K562 (cell line): ENCODE data around the gene SLC25A18. TPM values are rescaled to one million over a fixed set of nuclear protein-coding genes. Genes with fewer than 3 reads are reported as not detected.
A peak's percentile ranks its signal among the peaks of the same experiment; 100 is the strongest.

ENCODE experiments used
- AFF1 ChIP-seq, 2 experiments: fragments of 450-650 bp; IDR thresholded peaks; 2 replicates each; pipeline ENCODE4 v1.6.1; 2018; ENCODE audit warnings: mild to moderate bottlenecking in 2 of 2, low read depth in 1 of 2; ENCODE audit not compliant: partially characterized antibody in 2 of 2
- BRF2 ChIP-seq: IDR thresholded peaks from 3 replicates; pipeline ENCODE4 v1.6.1; 2011; ENCODE audit warnings: borderline replicate concordance, mild to moderate bottlenecking; ENCODE audit not compliant: insufficient read length, insufficient read depth
- COPS2 ChIP-seq: fragments of 450-650 bp; conservative IDR thresholded peaks from 2 replicates; pipeline ENCODE4 v1.6.1; 2016; ENCODE audit warnings: mild to moderate bottlenecking, moderate library complexity
- DPF2 ChIP-seq: fragments of 450-650 bp; IDR thresholded peaks from 2 replicates; pipeline ENCODE4 v1.6.1; 2016
- JUN ChIP-seq, 2 experiments: sonication (generic) in 1 of 2; formaldehyde crosslinking in 1 of 2; IDR thresholded peaks; 2 replicates each; pipeline versions ENCODE4 v1.6.1 to v1.8.0; 2012 to 2022; ENCODE audit warnings: borderline replicate concordance in 2 of 2, mild to moderate bottlenecking in 2 of 2, improper control_type of control experiment in 1 of 2, low read depth in 1 of 2, low read length in 1 of 2, missing genetic modification reagents in 1 of 2
- KAT7 ChIP-seq: sonication (generic); formaldehyde crosslinking; IDR thresholded peaks from 2 replicates; pipeline ENCODE4 v1.8.0; 2022; ENCODE audit warnings: missing genetic modification reagents, mild to moderate bottlenecking, borderline replicate concordance
- KLF10 ChIP-seq: fragments of 250-450 bp; sonication (Bioruptor Pico); IDR thresholded peaks from 2 replicates; pipeline ENCODE4 v1.6.1; 2021; ENCODE audit warnings: matching md5 sums
- RBBP5 ChIP-seq: fragments of 200-600 bp; sonication (generic); IDR thresholded peaks from 2 replicates; pipeline ENCODE4 v1.6.1; 2012; ENCODE audit warnings: borderline replicate concordance, mild to moderate bottlenecking, low read length, control low read depth, inconsistent platforms; ENCODE audit not compliant: insufficient read depth, poor library complexity, severe bottlenecking
- TCF7 ChIP-seq: sonication (generic); IDR thresholded peaks from 2 replicates; pipeline ENCODE4 v1.6.1; 2016; ENCODE audit warnings: antibody characterized with exemption, borderline replicate concordance
- U2AF1 ChIP-seq: fragments of 200-400 bp; formaldehyde crosslinking; optimal IDR thresholded peaks from 2 replicates; pipeline ENCODE3; 2017; ENCODE audit warnings: mild to moderate bottlenecking, low read depth, low read length, moderate library complexity
- ZFPM2 ChIP-seq: fragments of 250-450 bp; sonication (Bioruptor Pico); IDR thresholded peaks from 2 replicates; pipeline ENCODE4 v1.5.1; 2022; ENCODE audit warnings: mild to moderate bottlenecking
- ZFX ChIP-seq: sonication (generic); formaldehyde crosslinking; IDR thresholded peaks from 2 replicates; pipeline ENCODE4 v1.8.0; 2022; ENCODE audit warnings: mild to moderate bottlenecking, missing genetic modification reagents, moderate library complexity
- ZNF778 ChIP-seq: fragments of 450-650 bp; formaldehyde crosslinking; IDR thresholded peaks from 2 replicates; pipeline ENCODE4 v1.4.0; 2020; ENCODE audit warnings: mild to moderate bottlenecking, moderate library complexity
- polyA plus RNA-seq, 8 experiments: library from polyadenylated mRNA; depleted of rRNA in 4 of 8; stranded (reverse) in 5 of 8; unstranded in 3 of 8; fragments of >200 nt; fragmentation: Nextera tagmentation in 2 of 8; fragmentation: Illumina TruSeq in 1 of 8; extraction: Ambion mirVana in 2 of 8; extraction: Trizol in 1 of 8; gene quantifications; 2 replicates each; pipeline versions ENCODE4 v1.2.1 to v1.2.3, GENCODE V29; 2011 to 2014; ENCODE audit warnings: inconsistent platforms in 1 of 8, missing spikeins in 1 of 8
- total RNA-seq, 7 experiments: library from RNA; depleted of rRNA in 6 of 7; stranded (reverse); fragments of >200 nt in 6 of 7; fragmentation: Illumina TruSeq in 2 of 7; extraction: Trizol in 2 of 7; gene quantifications; 2 replicates each; pipeline versions ENCODE4 v1.2.1 to v1.2.3, GENCODE V29; 2011 to 2021; ENCODE audit warnings: low replicate concordance in 1 of 7
- TF ChIP-seq, protein P1 (sequence below): fragments of 450-650 bp; formaldehyde crosslinking; IDR thresholded peaks from 2 replicates; pipeline ENCODE4 v1.4.0; 2020; ENCODE audit warnings: mild to moderate bottlenecking, moderate library complexity
- TF ChIP-seq, protein P2 (sequence below): fragments of 250-450 bp; sonication (Bioruptor Pico); IDR thresholded peaks from 2 replicates; pipeline ENCODE4 v1.8.0; 2022; ENCODE audit warnings: inconsistent platforms

Gene SLC25A18
- total and polyA plus RNA-seq, 9 of the 15 experiments (the other 6 are each of a cell fraction or from before 2014, with no cell fraction given), result 0.04 TPM; not detected in 8

GRCh38 chr22:17628406-17629172 is 65.3 kb downstream of the SLC25A18 start, which contains the start of gene ATP6V1E1 (continued):
- TF ChIP-seq TCF7 (no peak), COPS2 (no peak), ZNF778 (CRISPR knock-in tag) (no peak), KLF10 (CRISPR knock-in tag) (no peak), DPF2 (peak; percentile 86), RBBP5 (peak; percentile 98), BRF2 (no peak), AFF1 (IDR thresholded peaks at IDR 0.05; ENCODE audit: low read depth in 1 of 2, partially characterized antibody in 2 of 2) (peak in 1 of 2 experiments; percentile 87), U2AF1 (no peak), ZFPM2 (no peak), JUN (IDR thresholded peaks at IDR 0.05; ENCODE audit: borderline replicate concordance, low read depth, low read length) (no peak), JUN (CRISPR knock-in tag; IDR thresholded peaks at IDR 0.05; ENCODE audit: borderline replicate concordance) (no peak), ZFX (CRISPR knock-in tag) (peak; percentile 79), KAT7 (CRISPR knock-in tag) (peak; percentile 82; the same call in 1 of the 2 replicates)
- TF ChIP-seq, protein P1, sequence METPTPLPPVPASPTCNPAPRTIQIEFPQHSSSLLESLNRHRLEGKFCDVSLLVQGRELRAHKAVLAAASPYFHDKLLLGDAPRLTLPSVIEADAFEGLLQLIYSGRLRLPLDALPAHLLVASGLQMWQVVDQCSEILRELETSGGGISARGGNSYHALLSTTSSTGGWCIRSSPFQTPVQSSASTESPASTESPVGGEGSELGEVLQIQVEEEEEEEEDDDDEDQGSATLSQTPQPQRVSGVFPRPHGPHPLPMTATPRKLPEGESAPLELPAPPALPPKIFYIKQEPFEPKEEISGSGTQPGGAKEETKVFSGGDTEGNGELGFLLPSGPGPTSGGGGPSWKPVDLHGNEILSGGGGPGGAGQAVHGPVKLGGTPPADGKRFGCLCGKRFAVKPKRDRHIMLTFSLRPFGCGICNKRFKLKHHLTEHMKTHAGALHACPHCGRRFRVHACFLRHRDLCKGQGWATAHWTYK, result 0 out of 2 replicates have a peak, but pooled peaks have one; percentile 34
- TF ChIP-seq, protein P2, sequence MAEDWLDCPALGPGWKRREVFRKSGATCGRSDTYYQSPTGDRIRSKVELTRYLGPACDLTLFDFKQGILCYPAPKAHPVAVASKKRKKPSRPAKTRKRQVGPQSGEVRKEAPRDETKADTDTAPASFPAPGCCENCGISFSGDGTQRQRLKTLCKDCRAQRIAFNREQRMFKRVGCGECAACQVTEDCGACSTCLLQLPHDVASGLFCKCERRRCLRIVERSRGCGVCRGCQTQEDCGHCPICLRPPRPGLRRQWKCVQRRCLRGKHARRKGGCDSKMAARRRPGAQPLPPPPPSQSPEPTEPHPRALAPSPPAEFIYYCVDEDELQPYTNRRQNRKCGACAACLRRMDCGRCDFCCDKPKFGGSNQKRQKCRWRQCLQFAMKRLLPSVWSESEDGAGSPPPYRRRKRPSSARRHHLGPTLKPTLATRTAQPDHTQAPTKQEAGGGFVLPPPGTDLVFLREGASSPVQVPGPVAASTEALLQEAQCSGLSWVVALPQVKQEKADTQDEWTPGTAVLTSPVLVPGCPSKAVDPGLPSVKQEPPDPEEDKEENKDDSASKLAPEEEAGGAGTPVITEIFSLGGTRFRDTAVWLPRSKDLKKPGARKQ, result no peak
